ENCODE measurements around the gene CACNA2D3.

DNA sequence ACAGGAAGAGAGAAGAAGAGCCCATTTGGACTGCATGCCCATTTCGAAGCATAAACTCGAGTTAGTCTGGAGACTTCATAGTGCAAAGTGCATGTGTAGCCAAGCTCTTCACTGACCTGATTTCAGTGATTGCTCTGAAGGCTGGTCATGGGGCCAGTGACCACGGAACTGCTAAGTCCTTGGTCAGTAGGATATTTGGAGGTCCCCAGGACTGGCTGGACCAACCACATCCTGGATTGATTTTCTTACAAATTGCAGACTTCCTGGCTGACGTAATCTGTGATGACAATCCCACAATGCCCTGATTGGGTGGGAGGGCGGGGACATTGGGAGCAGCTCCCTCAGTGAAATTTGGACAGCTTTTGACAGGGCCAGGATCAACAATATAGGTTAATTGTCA, 233.4 kb downstream of the CACNA2D3 start:
- no peak for TF ChIP-seq POLR2A (IDR thresholded peaks at IDR 0.05)
- no peak for TF ChIP-seq POLR2AphosphoS5 (IDR thresholded peaks at IDR 0.05)

All from transverse colon (tissue), 3 donors.